ENCODE data around the gene FMO1.
"Not testable (repeated sequence)": the region's sequence is repeated elsewhere in the genome, so short reads cannot be mapped to it uniquely, and the experiment has no call there.

Gene FMO1

DNA sequence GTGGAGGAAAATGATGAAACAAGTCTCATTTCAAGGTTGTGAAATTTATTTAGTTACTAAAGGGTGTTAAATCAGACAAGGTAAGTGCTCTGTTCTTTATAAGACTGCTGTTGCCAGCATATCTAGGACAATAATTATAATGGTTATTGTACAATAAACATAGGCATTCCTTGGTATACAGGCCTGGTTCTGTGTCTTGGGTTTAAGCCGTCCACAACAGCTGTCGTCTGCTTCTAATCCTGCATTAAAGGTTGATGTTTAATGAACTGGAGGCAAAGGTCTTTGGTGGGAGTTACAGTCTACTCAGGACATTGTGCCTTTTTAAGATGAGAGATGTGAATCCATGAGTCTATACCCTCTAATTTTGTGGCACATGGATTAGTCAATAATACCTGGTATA lies 42.3 kb downstream of the FMO1 start:
- no peak overlapping the region for H3K4me3 ChIP-seq (ENCODE audit: low read length)
- no peaks in the 10 kb centered on the region for H3K27me3 ChIP-seq (ENCODE audit: insufficient read depth, low read length)
- H3K27ac ChIP-seq (ENCODE audit: low read depth, low read length), result no peak overlapping the region
- WGBS, result 95% methylated on average over 2 of the region's 2 CpGs
- H3K36me3 ChIP-seq (ENCODE audit: insufficient read depth, low read length), result no peaks in the 10 kb centered on the region
- no peaks in the 10 kb centered on the region for H3K9me3 ChIP-seq (ENCODE audit: insufficient read depth, low read depth, low read length)
- peaks cover 5% of the 10 kb centered on the region; the same call in 1 of the 2 replicates for H3K4me1 ChIP-seq (ENCODE audit: insufficient read depth, low read length)
- no peak overlapping the region for H3K9ac ChIP-seq (ENCODE audit: low read depth, low read length)

- peaks cover 24% of the 10 kb centered on the region; the same call in 1 of the 2 replicates for H3K4me1 ChIP-seq (ENCODE audit: insufficient read depth, low read length)
- WGBS, result 80% methylated on average over 1 of the region's 1 CpG
- no peak overlapping the region for H3K9ac ChIP-seq (ENCODE audit: low read depth, low read length)
- no peaks in the 10 kb centered on the region for H3K36me3 ChIP-seq (ENCODE audit: insufficient read depth, low read length)
- H3K9me3 ChIP-seq (ENCODE audit: insufficient read depth, low read depth, low read length), result no peaks in the 10 kb centered on the region
- no peak overlapping the region for H3K27ac ChIP-seq (ENCODE audit: low read depth, low read length)
- no peak overlapping the region for H3K4me3 ChIP-seq (ENCODE audit: low read length)
- H3K27me3 ChIP-seq (ENCODE audit: insufficient read depth, low read length), result no peaks in the 10 kb centered on the region
These were observed 44.5 kb downstream of the FMO1 start for GRCh38 chr1:171292799-171293198.

DNA sequence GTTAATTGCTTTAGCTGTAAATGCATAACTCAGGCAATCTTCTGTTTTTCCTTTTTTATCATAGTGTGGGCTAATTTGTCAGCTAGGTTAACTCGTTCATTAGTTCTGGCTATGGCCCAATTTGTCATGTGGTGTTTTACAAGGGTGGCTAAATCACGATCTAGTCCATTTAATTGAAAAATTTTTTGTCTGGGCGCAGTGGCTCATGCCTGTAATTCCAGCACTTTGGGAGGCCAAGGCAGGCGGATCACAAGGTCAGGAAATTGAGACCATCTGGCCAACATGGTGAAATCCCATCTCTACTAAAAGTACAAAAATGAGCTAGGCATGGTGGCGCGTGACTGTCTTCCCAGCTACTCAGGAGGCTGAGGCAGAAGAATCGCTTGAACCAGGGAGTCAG lies 47.1 kb downstream of the FMO1 start:
- H3K36me3 ChIP-seq (ENCODE audit: insufficient read depth, low read length); H3K9ac ChIP-seq (ENCODE audit: low read depth, low read length); H3K27me3 ChIP-seq (ENCODE audit: insufficient read depth, low read length); H3K27ac ChIP-seq (ENCODE audit: low read depth, low read length); H3K4me3 ChIP-seq (ENCODE audit: low read length); H3K9me3 ChIP-seq (ENCODE audit: insufficient read depth, low read depth, low read length): not testable (repeated sequence)
- 93% methylated on average over 7 of the region's 7 CpGs for WGBS
- H3K4me1 ChIP-seq (ENCODE audit: insufficient read depth, low read length), result peaks cover 50% of the 10 kb centered on the region

- WGBS, result 91% methylated on average over 2 of the region's 3 CpGs
- Histone ChIP-seq H3K4me3 (ENCODE audit: low read length) (no peak overlapping the region), H3K27me3 (ENCODE audit: insufficient read depth, low read length) (no peaks in the 10 kb centered on the region), H3K4me1 (ENCODE audit: insufficient read depth, low read length) (peaks cover 53% of the 10 kb centered on the region), H3K9ac (ENCODE audit: low read depth, low read length) (no peak overlapping the region), H3K27ac (ENCODE audit: low read depth, low read length) (no peak overlapping the region), H3K36me3 (ENCODE audit: insufficient read depth, low read length) (no peaks in the 10 kb centered on the region), H3K9me3 (ENCODE audit: insufficient read depth, low read depth, low read length) (no peaks in the 10 kb centered on the region)
These were observed 47.5 kb downstream of the FMO1 start for GRCh38 chr1:171295821-171296220.

DNA sequence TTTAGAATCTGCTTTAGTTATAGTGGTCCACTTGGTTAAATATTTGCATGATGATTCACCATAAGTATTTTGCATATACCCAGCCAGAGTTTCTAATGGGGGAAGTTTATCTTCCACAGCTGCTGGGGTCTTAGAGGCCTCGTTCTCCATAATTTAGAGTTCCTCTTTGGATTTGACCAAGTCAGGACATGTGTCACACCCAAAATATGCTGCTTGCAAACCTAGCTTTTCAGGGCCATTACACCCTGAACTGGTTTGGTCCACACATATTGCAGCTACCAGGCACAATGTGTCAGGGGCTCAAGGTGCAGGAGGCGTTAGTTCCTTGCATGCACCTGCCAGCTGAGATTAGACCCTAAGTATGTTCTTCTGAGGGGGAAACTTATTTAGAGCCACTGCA lies 48.6 kb downstream of the FMO1 start:
- Histone ChIP-seq H3K9me3 (ENCODE audit: insufficient read depth, low read depth, low read length) (no peaks in the 10 kb centered on the region), H3K9ac (ENCODE audit: low read depth, low read length) (no peak overlapping the region), H3K4me3 (ENCODE audit: low read length) (no peak overlapping the region), H3K4me1 (ENCODE audit: insufficient read depth, low read length) (peaks cover 53% of the 10 kb centered on the region), H3K27ac (ENCODE audit: low read depth, low read length) (no peak overlapping the region), H3K27me3 (ENCODE audit: insufficient read depth, low read length) (no peaks in the 10 kb centered on the region), H3K36me3 (ENCODE audit: insufficient read depth, low read length) (no peaks in the 10 kb centered on the region)
- WGBS, result 93% methylated on average over 2 of the region's 2 CpGs

DNA sequence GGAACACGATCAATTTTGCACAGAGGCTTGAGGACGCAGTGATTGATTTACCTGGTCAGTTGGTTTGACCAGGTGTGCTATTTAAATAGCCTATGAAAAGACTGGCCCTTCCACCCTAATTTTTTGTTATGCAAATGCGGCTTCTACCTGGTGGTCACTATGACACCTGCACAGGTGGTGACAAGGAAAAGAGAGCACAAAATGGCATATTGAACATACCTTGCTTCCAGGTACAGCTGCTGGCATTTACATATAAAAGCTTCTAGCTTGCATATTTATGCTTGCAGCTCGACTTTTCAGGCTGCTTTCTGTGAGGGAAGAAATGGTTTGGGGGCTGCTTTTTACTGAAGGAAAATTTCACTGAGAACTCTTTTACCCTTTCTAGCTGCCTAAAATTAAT lies 50.4 kb downstream of the FMO1 start:
- H3K27ac ChIP-seq (ENCODE audit: low read depth, low read length), result peak overlapping the region; percentile 78
- peak overlapping the region; percentile 48 for H3K9ac ChIP-seq (ENCODE audit: low read depth, low read length)
- H3K4me3 ChIP-seq (ENCODE audit: low read length), result no peak overlapping the region
- no peaks in the 10 kb centered on the region for H3K36me3 ChIP-seq (ENCODE audit: insufficient read depth, low read length)
- H3K9me3 ChIP-seq (ENCODE audit: insufficient read depth, low read depth, low read length), result no peaks in the 10 kb centered on the region
- H3K4me1 ChIP-seq (ENCODE audit: insufficient read depth, low read length), result peaks cover 53% of the 10 kb centered on the region
- WGBS, result 71% methylated on average over 4 of the region's 4 CpGs
- H3K27me3 ChIP-seq (ENCODE audit: insufficient read depth, low read length), result no peaks in the 10 kb centered on the region

DNA sequence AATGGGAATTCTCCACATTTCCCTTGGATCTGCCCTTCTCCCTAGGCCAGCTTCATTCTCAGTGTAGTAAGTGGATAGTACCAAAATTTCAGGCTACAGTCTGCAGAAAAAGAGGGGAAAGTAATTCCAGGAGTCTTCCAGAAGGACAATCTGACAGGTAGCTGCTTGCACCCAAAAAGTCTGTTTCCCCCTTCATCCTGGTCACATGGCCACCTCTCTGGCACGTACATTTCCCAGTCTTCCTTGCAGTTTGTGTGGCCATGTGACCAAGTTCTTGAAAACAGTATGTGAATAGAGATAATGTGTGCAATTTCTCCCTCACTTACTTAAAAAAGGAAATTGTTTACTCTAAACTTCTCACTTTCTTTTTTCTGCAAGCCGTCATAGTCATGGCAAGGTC lies 51.0 kb downstream of the FMO1 start:
- WGBS, result 95% methylated on average over 2 of the region's 2 CpGs
- Histone ChIP-seq H3K9me3 (ENCODE audit: insufficient read depth, low read depth, low read length) (no peaks in the 10 kb centered on the region), H3K27ac (ENCODE audit: low read depth, low read length) (peak overlapping the region; percentile 78), H3K4me1 (ENCODE audit: insufficient read depth, low read length) (peaks cover 53% of the 10 kb centered on the region), H3K27me3 (ENCODE audit: insufficient read depth, low read length) (no peaks in the 10 kb centered on the region), H3K4me3 (ENCODE audit: low read length) (no peak overlapping the region), H3K36me3 (ENCODE audit: insufficient read depth, low read length) (no peaks in the 10 kb centered on the region), H3K9ac (ENCODE audit: low read depth, low read length) (peak overlapping the region; percentile 29; the same call in 1 of the 2 replicates)

DNA sequence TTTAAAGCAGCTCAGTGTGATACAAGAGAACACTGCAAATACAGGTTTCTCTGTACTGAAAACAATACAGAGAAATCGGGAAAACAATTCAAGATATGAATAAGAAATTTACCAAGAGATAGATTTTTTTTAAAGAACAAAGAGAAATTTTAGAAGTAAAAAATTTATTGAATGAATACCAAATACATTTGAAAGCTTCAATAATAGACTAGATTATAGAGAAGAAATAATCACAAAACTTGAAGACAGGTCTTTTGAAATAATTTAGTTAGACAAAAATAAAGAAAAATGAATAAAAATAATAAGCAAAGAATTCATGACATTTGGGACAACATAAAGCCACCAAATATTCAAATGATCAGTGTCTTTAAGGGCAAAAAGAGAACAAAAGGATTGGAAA lies 52.1 kb downstream of the FMO1 start:
- Histone ChIP-seq H3K9ac (ENCODE audit: low read depth, low read length) (no peak overlapping the region), H3K36me3 (ENCODE audit: insufficient read depth, low read length) (no peaks in the 10 kb centered on the region), H3K9me3 (ENCODE audit: insufficient read depth, low read depth, low read length) (no peaks in the 10 kb centered on the region), H3K27ac (ENCODE audit: low read depth, low read length) (no peak overlapping the region), H3K27me3 (ENCODE audit: insufficient read depth, low read length) (no peaks in the 10 kb centered on the region), H3K4me3 (ENCODE audit: low read length) (no peak overlapping the region), H3K4me1 (ENCODE audit: insufficient read depth, low read length) (peaks cover 48% of the 10 kb centered on the region)
- WGBS, result 100% methylated on average over 1 of the region's 1 CpG

DNA sequence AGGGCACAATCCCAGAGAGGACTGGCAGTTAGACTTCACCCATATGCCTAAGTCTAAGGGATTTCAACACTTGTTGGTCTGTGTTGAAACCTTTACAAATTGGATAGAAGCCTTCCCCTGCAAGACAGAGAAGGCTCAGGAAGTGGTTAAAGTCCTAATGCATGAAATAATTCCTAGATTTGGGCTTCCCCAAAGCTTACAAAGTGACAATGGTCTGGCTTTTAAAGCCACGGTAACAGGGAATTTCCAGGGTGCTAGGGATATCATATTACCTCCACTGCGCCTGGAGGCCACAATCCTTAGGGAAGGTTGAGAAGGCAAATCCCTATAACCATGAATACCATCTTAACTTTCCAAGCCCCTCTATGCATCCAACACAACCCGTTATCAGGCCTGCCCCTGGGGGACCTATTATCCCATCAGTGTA lies 62.4 kb downstream of the FMO1 start:
- no peaks in the 10 kb centered on the region for H3K36me3 ChIP-seq (ENCODE audit: insufficient read depth, low read length)
- no peak overlapping the region for H3K9ac ChIP-seq (ENCODE audit: low read depth, low read length)
- WGBS, result 43% methylated on average over 3 of the region's 3 CpGs
- H3K9me3 ChIP-seq (ENCODE audit: insufficient read depth, low read depth, low read length), result no peaks in the 10 kb centered on the region
- no peaks in the 10 kb centered on the region for H3K27me3 ChIP-seq (ENCODE audit: insufficient read depth, low read length)
- H3K27ac ChIP-seq (ENCODE audit: low read depth, low read length), result no peak overlapping the region
- no peak overlapping the region for H3K4me3 ChIP-seq (ENCODE audit: low read length)
- peaks cover 11% of the 10 kb centered on the region for H3K4me1 ChIP-seq (ENCODE audit: insufficient read depth, low read length)

DNA sequence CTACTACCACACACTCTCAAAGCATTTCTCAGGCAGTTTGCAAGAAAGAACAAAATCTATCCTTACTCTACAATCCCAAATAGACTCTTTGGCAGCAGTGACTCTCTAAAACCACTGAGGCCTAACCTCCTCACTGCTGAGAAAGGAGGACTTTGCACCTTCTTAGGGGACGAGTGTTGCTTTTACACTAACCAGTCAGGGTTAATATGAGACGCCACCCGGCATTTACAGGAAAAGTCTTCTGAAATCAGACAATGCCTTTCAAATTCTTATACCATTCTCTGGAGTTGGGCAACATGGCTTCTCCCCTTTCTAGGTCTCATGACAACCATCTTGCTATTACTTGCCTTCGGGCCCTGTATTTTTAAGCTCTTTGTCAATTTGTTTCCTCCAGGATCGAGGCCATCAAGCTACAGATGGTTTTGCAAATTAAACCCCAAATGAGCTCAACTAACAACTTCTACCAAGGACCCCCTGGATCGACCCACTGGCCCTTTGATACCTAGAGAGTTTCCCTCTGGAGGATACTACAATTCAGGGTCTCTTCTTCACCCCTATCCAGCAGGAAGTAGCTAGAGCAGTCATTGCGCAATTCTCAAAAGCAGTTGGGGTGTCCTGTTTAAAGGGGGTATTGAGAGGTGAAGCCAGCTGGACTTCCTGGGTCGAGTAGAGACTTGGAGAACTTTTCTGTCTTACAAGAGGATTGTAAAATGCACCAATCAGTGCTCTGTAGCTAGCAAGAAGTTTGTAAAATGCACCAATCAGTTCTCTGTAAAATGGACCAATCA lies 63.7 kb downstream of the FMO1 start:
- Histone ChIP-seq H3K27me3 (ENCODE audit: insufficient read depth, low read length) (no peaks in the 10 kb centered on the region), H3K4me3 (ENCODE audit: low read length) (no peak overlapping the region), H3K36me3 (ENCODE audit: insufficient read depth, low read length) (no peaks in the 10 kb centered on the region), H3K27ac (ENCODE audit: low read depth, low read length) (no peak overlapping the region), H3K4me1 (ENCODE audit: insufficient read depth, low read length) (peaks cover 6% of the 10 kb centered on the region), H3K9ac (ENCODE audit: low read depth, low read length) (no peak overlapping the region), H3K9me3 (ENCODE audit: insufficient read depth, low read depth, low read length) (no peaks in the 10 kb centered on the region)
- WGBS, result 92% methylated on average over 8 of the region's 8 CpGs

GRCh38 chr1:171313319-171313834 lies 65.1 kb downstream of the FMO1 start:
- Histone ChIP-seq H3K4me3 (ENCODE audit: low read length) (no peak overlapping the region), H3K9ac (ENCODE audit: low read depth, low read length) (no peak overlapping the region), H3K36me3 (ENCODE audit: insufficient read depth, low read length) (no peaks in the 10 kb centered on the region), H3K27me3 (ENCODE audit: insufficient read depth, low read length) (no peaks in the 10 kb centered on the region), H3K4me1 (ENCODE audit: insufficient read depth, low read length) (peaks cover 6% of the 10 kb centered on the region), H3K27ac (ENCODE audit: low read depth, low read length) (no peak overlapping the region; the same call in 1 of the 2 replicates), H3K9me3 (ENCODE audit: insufficient read depth, low read depth, low read length) (0 out of 2 replicates have a peak, but pooled peaks cover under 1% of the 10 kb centered on the region)
- 44% methylated on average over 1 of the region's 1 CpG for WGBS
